LNCAP (cell line): Measurements from ENCODE around the gene SNX14.

Experiments used
- CTCF ChIP-seq: fragments of 450-650 bp; IDR thresholded peaks from 2 replicates; pipeline ENCODE4 v1.5.1; 2017; ENCODE audit warnings: mild to moderate bottlenecking

SNX14 gene

GRCh38 chr6:85580118-85580877 lies 13.4 kb downstream of the SNX14 start:
- TF ChIP-seq CTCF: no peak

- TF ChIP-seq CTCF: no peak
These were observed 14.1 kb downstream of the SNX14 start for GRCh38 chr6:85579581-85579980.

- TF ChIP-seq CTCF: no peak
These were observed 17.2 kb downstream of the SNX14 start for GRCh38 chr6:85576476-85576875.

- TF ChIP-seq CTCF: no peak
These were observed 18.6 kb downstream of the SNX14 start for GRCh38 chr6:85574932-85575598.

- TF ChIP-seq CTCF: no peak
These were observed 24.3 kb downstream of the SNX14 start for GRCh38 chr6:85569323-85569722.

- TF ChIP-seq CTCF: no peak
These were observed 25.2 kb downstream of the SNX14 start for GRCh38 chr6:85568411-85568810.

GRCh38 chr6:85565736-85566135 lies 27.9 kb downstream of the SNX14 start:
- TF ChIP-seq CTCF: no peak
